ENCODE data around the gene GIT2. TPM values are rescaled to one million over a fixed set of nuclear protein-coding genes. Genes with fewer than 3 reads are reported as not detected.

GIT2 gene
- total and polyA plus RNA-seq, 2 of the 13 experiments (the other 11 are each of a cell fraction or from before 2014, with no cell fraction given): 18.4 to 19.8 TPM

GRCh38 chr12:109899783-109900751 is 96.1 kb downstream of the GIT2 start, which contains the start of gene TCHP (continued):
- TF ChIP-seq ZBTB44 (CRISPR knock-in tag; IDR thresholded peaks at IDR 0.05) (peak; percentile 54; the same call in 1 of the 2 replicates), PTBP1 (IDR thresholded peaks at IDR 0.05; ENCODE audit: low read depth, low read length, poor library complexity, severe bottlenecking) (peak; percentile 89), IRX3 (CRISPR knock-in tag; IDR thresholded peaks at IDR 0.05; ENCODE audit: borderline replicate concordance, low read depth) (peak; percentile 34), ZNF430 (CRISPR knock-in tag; IDR thresholded peaks at IDR 0.05) (0 out of 2 replicates have a peak, but pooled peaks have one; percentile 34), REL (CRISPR knock-in tag; conservative IDR thresholded peaks at IDR 0.05) (0 out of 2 replicates have a peak, but pooled peaks have one; percentile 56), AHR (CRISPR knock-in tag; IDR thresholded peaks at IDR 0.05) (0 out of 2 replicates have a peak, but pooled peaks have one; percentile 76), ATF2 (CRISPR knock-in tag; IDR thresholded peaks at IDR 0.05) (peak; percentile 27; the same call in 1 of the 2 replicates), SP1 (IDR thresholded peaks at IDR 0.05) (no peak), SP1 (CRISPR knock-in tag; IDR thresholded peaks at IDR 0.05) (0 out of 2 replicates have a peak, but pooled peaks have one; percentile 22), ESRRA (CRISPR knock-in tag; IDR thresholded peaks at IDR 0.05; ENCODE audit: low read depth) (no peak), HOXD1 (CRISPR knock-in tag; IDR thresholded peaks at IDR 0.05) (no peak), ZBTB2 (CRISPR knock-in tag; IDR thresholded peaks at IDR 0.05; ENCODE audit: low read depth) (peak; percentile 82), FOXC1 (CRISPR knock-in tag; IDR thresholded peaks at IDR 0.05; ENCODE audit: borderline replicate concordance) (peak; percentile 64; the same call in 1 of the 2 replicates), THRA (CRISPR knock-in tag; IDR thresholded peaks at IDR 0.05; ENCODE audit: borderline replicate concordance) (peak; percentile 75), ZNF281 (CRISPR knock-in tag; IDR thresholded peaks at IDR 0.05; ENCODE audit: borderline replicate concordance) (peak; percentile 46; the same call in 1 of the 2 replicates), NFATC3 (CRISPR knock-in tag; IDR thresholded peaks at IDR 0.05) (no peak), ZNF350 (CRISPR knock-in tag; IDR thresholded peaks at IDR 0.05; ENCODE audit: borderline replicate concordance, low read depth) (peak; percentile 53)

All from HepG2 (cell line).